Inflammatory macrophage treated with lipopolysaccharide for 4 hours (primary cell): ENCODE data around the gene ME3.
A peak's percentile ranks its signal among the peaks of the same experiment; 100 is the strongest.
"Not testable (repeated sequence)": the region's sequence is repeated elsewhere in the genome, so short reads cannot be mapped to it uniquely, and the experiment has no call there.

ENCODE experiments used
- DNase-seq: peaks from one replicate; pipeline ENCODE4 v3.0.0-alpha.2; 2020

The ME3 gene

GRCh38 chr11:86453290-86454030 lies 219.0 kb downstream of the ME3 start:
- DNase-seq, result no peak

GRCh38 chr11:86449993-86450629 lies 222.3 kb downstream of the ME3 start:
- no peak for DNase-seq

- DNase-seq, result no peak
Observed at GRCh38 chr11:86447763-86448480, 224.5 kb downstream of the ME3 start.

- no peak for DNase-seq
Observed at GRCh38 chr11:86446924-86447285, 225.5 kb downstream of the ME3 start.

- no peak for DNase-seq
Observed at GRCh38 chr11:86446163-86446923, 226.1 kb downstream of the ME3 start.

- DNase-seq, result no peak
Observed at GRCh38 chr11:86444981-86445380, 227.4 kb downstream of the ME3 start.

GRCh38 chr11:86443415-86443814 lies 229.0 kb downstream of the ME3 start:
- no peak for DNase-seq

- no peak for DNase-seq
Observed at GRCh38 chr11:86442827-86443226, 229.6 kb downstream of the ME3 start.

- peak; percentile 65 for DNase-seq
Observed at GRCh38 chr11:86442420-86442819, 230.0 kb downstream of the ME3 start.

GRCh38 chr11:86440843-86441242 lies 231.6 kb downstream of the ME3 start:
- DNase-seq, result no peak

- no peak for DNase-seq
Observed at GRCh38 chr11:86440305-86440716, 232.1 kb downstream of the ME3 start.

- DNase-seq, result peak; percentile 41
Observed at GRCh38 chr11:86438685-86439084, 233.7 kb downstream of the ME3 start.

GRCh38 chr11:86435711-86436110 lies 236.7 kb downstream of the ME3 start:
- DNase-seq, result no peak

GRCh38 chr11:86433361-86434095 lies 238.9 kb downstream of the ME3 start:
- not testable (repeated sequence) for DNase-seq

- no peak for DNase-seq
Observed at GRCh38 chr11:86431258-86431657, 241.2 kb downstream of the ME3 start.

- DNase-seq, result no peak
Observed at GRCh38 chr11:86427441-86427840, 245.0 kb downstream of the ME3 start.

GRCh38 chr11:86423488-86423887 lies 248.9 kb downstream of the ME3 start:
- DNase-seq, result not testable (repeated sequence)

- DNase-seq, result no peak
Observed at GRCh38 chr11:86422371-86422770, 250.0 kb downstream of the ME3 start.

GRCh38 chr11:86421946-86422345 lies 250.5 kb downstream of the ME3 start:
- peak; percentile 22 for DNase-seq

GRCh38 chr11:86418917-86419316 lies 253.5 kb downstream of the ME3 start:
- no peak for DNase-seq

- DNase-seq, result peak; percentile 19
Observed at GRCh38 chr11:86418513-86418912, 253.9 kb downstream of the ME3 start.

- peak; percentile 48 for DNase-seq
Observed at GRCh38 chr11:86418106-86418505, 254.3 kb downstream of the ME3 start.
